Brain microvascular endothelial cell (primary cell): ENCODE results near the gene PRR19.

Experiments
- DNase-seq: peaks from one replicate; pipeline ENCODE4 v3.0.0-alpha.2; 2020
- H3K27ac ChIP-seq: fragments of 250-450 bp; sonication (Bioruptor Pico); 2 replicates; pipeline ENCODE4 v1.5.1; 2020; ENCODE audit warnings: mild to moderate bottlenecking, moderate library complexity
- H3K27me3 ChIP-seq: fragments of 250-450 bp; sonication (Bioruptor Pico); replicated peaks from 2 replicates; pipeline ENCODE4 v1.5.1; 2020; ENCODE audit warnings: mild to moderate bottlenecking
- H3K36me3 ChIP-seq: fragments of 250-450 bp; sonication (Bioruptor Pico); replicated peaks from 2 replicates; pipeline ENCODE4 v1.5.1; 2020; ENCODE audit warnings: mild to moderate bottlenecking
- H3K4me3 ChIP-seq: 2 replicates; pipeline ENCODE4 v1.5.1; 2011; ENCODE audit warnings: low read depth, mild to moderate bottlenecking, control low read depth, low read length, moderate library complexity
- in situ Hi-C: cut with HindIII; loops from 2 replicates; pipeline ENCODE4 v1.10.0; 2017; ENCODE audit warnings: low sequenced_read_pairs, low pct_ligation_motif_present
- TF ChIP-seq, protein P1 (sequence below): IDR thresholded peaks from 2 replicates; pipeline ENCODE4 v1.5.1; 2011; ENCODE audit warnings: low read depth, mild to moderate bottlenecking, moderate library complexity, low read length, control low read depth, inconsistent platforms; ENCODE audit errors: missing control alignments

Gene PRR19

DNA sequence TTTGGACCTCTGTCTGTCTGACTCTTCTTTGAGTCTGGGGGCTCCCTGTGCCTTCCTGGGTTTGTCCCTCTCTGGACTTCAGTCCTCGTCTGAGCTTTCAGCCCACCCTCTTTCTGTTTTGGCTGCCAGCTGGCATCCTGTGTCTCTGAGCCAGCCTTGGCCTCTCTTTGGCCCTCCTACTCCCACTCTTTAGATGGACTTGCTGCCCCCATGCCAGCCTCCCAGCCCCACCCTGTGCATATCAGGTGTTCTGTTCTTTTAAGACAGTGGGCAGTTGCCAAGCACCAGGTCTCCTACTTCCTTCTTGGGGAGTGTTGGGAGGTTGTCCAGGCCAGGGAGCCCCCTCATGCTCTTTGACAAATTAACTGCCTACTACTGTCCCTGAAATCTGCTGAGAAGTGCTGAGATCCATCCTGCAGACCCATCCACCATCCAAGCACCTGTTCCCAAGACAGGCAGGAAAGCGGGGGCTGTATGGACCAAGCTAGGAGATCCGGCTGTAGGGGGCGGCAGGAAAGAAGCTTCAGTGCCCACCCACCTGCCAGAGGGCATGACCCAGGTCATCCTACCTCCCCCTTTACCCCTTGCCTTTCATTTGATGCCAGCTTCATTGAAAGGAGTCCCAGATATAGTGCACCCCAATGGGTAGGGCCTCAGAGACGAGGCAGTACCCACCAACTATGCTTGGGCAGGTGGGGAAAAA is 23.3 kb upstream of the PRR19 start:
- no peaks in the 10 kb centered on the region for H3K27me3 ChIP-seq
- peaks cover 21% of the 10 kb centered on the region for H3K36me3 ChIP-seq
- no peak overlapping the region for H3K27ac ChIP-seq
- in situ Hi-C loops, result no loop called here
- no peak overlapping the region for H3K4me3 ChIP-seq
- TF ChIP-seq, protein P1, sequence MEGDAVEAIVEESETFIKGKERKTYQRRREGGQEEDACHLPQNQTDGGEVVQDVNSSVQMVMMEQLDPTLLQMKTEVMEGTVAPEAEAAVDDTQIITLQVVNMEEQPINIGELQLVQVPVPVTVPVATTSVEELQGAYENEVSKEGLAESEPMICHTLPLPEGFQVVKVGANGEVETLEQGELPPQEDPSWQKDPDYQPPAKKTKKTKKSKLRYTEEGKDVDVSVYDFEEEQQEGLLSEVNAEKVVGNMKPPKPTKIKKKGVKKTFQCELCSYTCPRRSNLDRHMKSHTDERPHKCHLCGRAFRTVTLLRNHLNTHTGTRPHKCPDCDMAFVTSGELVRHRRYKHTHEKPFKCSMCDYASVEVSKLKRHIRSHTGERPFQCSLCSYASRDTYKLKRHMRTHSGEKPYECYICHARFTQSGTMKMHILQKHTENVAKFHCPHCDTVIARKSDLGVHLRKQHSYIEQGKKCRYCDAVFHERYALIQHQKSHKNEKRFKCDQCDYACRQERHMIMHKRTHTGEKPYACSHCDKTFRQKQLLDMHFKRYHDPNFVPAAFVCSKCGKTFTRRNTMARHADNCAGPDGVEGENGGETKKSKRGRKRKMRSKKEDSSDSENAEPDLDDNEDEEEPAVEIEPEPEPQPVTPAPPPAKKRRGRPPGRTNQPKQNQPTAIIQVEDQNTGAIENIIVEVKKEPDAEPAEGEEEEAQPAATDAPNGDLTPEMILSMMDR, result no peak
- DNase-seq, result no peak

DNA sequence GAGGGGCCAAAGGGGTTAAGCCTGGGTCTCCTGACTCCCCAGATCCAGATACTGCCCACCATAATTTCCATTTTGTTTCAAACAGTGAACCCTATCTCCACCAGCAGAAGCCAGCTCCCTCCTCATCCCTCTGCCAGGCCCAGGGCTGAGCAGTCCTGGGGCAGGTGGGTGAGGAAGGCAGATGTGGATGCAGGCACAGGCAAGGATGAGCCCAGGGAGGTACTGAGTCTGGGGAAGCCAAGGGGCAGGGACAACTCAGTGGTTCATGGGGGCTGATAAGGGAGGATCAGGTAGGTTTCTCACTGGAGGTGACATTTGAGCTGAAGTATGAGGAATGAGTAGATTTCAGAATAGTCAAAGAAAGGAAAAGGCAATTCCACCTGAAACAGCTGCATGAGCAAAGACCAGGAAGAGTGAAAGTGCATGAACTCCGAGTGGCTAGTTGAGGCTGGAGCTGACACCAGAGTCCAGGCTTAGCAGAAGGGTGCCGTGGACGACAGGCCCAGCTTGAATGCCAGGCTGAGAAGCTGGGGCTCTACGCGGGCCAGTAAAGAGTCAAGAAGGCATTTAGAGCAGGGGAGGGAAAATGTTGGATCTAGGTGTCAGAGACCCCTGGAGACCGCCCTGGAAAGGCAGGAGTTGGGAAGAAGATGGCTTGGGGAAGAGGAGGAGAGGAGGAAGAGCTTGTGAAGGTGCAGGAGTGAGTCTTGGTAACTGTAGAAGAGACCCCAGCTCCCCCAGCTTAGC is 22.6 kb upstream of the PRR19 start:
- H3K27ac ChIP-seq, result no peak overlapping the region
- no peak for DNase-seq
- H3K36me3 ChIP-seq, result peaks cover 14% of the 10 kb centered on the region
- in situ Hi-C loops, result no loop called here
- H3K27me3 ChIP-seq, result no peaks in the 10 kb centered on the region
- H3K4me3 ChIP-seq, result peak overlapping the region; percentile 68
- TF ChIP-seq, protein P1, result no peak

DNA sequence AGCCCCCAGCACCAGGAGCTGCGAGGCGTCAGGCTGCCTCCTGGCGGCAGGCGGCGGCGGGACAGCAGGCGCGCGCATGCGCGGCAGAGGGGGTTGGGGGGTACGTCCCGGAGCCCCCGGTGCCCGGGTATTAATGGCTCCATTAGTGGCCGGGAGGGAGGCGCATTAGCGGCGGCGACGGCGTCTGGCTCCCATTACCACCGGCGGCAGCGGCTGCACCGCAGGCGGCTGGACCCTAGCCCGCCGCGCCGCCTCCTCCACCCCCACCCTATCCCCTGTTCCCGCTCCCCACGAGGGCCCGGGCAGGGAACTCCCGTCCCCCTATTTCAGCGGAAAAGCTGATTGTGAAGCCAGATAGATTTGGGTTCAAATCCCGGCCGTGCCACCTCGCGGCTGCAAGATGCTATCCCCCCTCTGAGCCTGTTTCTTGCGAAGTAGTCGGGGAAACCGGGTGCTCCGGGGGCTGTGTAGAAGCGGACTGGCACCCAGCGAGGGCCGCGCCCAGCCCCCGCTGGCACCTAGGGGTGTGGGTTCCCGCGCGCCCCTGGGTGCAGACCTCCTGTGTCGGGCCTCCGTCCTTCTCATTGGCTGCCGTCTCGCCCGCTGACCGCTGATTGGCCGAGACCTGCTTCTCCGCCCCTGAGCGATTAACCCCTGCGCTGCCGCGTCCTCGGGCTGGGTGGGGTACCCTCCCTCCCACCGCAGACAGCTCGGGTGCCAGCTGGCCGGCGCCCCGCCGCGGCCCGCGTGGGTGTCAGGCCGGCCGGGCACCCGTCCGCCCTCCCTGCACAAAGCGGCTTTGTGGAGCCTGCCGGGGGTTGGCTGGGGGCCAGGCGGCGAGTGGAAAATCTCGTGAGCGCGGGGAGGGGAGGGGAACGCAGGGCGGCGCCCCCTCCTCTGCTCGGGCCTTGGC is 21.8 kb upstream of the PRR19 start:
- in situ Hi-C loops, result no loop called here
- TF ChIP-seq, protein P1, result peak; percentile 76
- peak overlapping the region; percentile 68 for H3K4me3 ChIP-seq
- peak; percentile 82 for DNase-seq
- H3K27ac ChIP-seq, result peak overlapping the region; percentile 41
- H3K27me3 ChIP-seq, result no peaks in the 10 kb centered on the region
- peaks cover 7% of the 10 kb centered on the region for H3K36me3 ChIP-seq

DNA sequence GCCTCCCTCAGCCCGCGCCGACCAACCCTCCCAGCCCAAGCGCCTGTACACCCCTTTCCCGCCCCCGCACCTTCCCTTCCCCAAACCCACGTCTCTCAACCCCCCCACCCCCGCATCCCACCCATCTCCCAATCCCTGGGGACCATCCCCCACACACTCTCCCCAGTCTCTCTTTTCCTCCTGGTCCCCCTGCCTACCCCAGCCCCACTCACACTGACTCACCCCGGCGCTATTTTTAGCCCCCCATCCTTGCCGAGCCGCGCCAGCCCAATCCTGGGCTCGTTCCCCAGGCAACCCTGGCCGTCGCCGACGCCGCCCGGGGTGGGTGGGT is 21.2 kb upstream of the PRR19 start:
- H3K36me3 ChIP-seq, result peaks cover 6% of the 10 kb centered on the region
- H3K27me3 ChIP-seq, result no peaks in the 10 kb centered on the region
- DNase-seq, result no peak
- H3K4me3 ChIP-seq, result peak overlapping the region; percentile 68
- peak overlapping the region; percentile 41 for H3K27ac ChIP-seq
- in situ Hi-C loops, result no loop called here
- TF ChIP-seq, protein P1, result no peak

DNA sequence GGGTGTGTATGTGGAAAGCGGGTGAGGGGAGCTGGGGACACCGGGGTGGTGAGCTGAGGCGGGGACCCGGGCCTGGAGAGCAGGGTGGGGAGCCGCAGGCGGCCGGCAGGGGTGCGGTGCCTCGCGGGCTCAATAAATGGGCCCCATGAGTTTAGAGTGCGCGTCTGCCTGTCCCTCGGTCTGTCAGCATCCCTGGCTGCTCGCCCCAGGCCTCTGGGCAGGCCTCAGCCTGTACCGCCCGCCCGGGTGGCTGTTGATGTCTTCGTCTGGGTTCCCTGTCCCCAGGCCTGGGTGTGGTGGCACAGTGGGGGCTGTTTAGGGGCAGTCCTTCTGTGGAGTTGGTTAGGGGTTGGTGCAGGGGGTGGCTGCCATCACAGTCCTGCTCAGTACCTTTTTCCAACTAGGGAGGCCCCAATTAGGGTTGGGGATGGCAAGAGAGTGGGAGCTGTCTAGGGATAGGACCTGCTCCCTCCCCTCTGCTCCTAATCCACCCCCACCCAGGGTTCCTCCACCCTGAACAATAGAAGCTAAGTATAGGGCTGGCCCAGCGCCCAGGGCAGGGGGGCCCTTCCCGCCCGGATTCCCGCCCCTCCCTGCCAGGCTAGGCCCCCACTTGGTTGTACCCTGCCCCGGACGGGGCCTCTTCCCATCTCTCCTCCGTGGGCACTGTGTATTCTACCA is 20.6 kb upstream of the PRR19 start:
- Histone ChIP-seq H3K27ac (peak overlapping the region; percentile 31), H3K4me3 (peak overlapping the region; percentile 68), H3K36me3 (peaks cover 4% of the 10 kb centered on the region), H3K27me3 (no peaks in the 10 kb centered on the region)
- TF ChIP-seq, protein P1, result no peak
- in situ Hi-C loops, result no loop called here
- no peak for DNase-seq
